GM12892 (cell line): ENCODE measurements around the gene ERFL.

Experiments used
- POLR2A ChIP-seq: IDR thresholded peaks from 2 replicates; pipeline ENCODE4 v1.6.1; 2011; ENCODE audit warnings: low read depth, low read length, control low read depth
- POLR2AphosphoS5 ChIP-seq: IDR thresholded peaks from 2 replicates; pipeline ENCODE4 v1.6.1; 2011; ENCODE audit warnings: low read depth, low read length, control low read depth

GRCh38 chr19:41957838-41958366 is 29.7 kb upstream of the ERFL start:
- TF ChIP-seq POLR2AphosphoS5 (no peak), POLR2A (no peak)
